ENCODE data around the gene SOHLH1.

DNA sequence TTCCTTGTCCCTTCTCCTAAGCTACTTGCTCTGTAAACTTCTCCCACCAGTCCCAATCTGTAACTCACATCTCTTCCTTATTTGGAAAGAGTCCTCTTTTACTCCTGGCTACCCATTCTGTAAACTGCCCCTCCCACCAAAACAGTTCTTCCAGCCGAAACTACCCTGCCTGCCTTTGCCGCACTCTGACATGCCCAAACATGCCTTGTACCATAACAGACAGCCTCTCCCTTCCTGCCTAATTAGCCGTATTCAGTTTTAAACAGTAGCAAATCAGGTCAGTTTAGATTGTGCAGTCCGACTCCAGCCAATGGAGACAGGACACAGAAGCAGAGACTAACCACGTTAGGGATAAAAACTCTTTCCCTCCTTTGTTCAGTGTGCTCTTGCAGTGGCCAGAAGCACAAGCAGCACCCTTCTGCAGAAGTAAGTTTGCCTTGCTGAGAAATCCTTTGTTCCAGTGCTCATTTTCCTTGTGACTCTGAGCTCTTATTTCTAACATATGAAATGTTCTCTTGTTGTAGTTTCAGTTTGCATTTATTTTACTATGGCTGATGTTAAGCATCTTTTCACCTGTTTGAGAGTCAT is 54.6 kb downstream of the SOHLH1 start:
- TF ChIP-seq ZNF274 (IDR thresholded peaks at IDR 0.05; ENCODE audit: low read depth, low read length) (no peak), YY1 (IDR thresholded peaks at IDR 0.05; ENCODE audit: insufficient read depth, insufficient read length) (no peak)

All from NT2/D1 (cell line).